GM18526 (cell line): ENCODE results near the gene NCS1.

Experiments
- POLR2A ChIP-seq: IDR thresholded peaks from 3 replicates; pipeline ENCODE4 v1.6.1; 2011; ENCODE audit not compliant: insufficient read length; ENCODE audit errors: extremely low read depth

The NCS1 gene

DNA sequence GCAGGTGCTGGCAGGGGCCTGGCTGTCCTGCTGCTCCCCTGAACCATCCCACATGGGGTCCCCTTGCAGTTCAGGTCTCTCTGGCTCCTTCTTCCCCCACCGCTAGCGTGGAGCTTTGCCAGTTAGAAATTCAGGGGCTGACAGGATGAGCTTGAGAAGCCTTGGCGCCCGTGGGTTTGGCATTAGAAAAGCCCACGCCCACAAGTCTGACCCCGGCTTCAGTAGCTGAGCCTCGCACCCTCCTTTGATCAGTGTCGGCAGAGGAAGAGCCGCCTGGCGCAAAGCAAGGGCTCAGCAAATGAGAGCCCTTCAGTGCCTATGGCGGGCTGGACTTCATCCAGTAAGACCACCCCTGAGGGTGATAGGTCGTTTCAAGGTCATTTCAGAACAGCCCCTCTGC is 30.1 kb upstream of the NCS1 start:
- no peak for TF ChIP-seq POLR2A

DNA sequence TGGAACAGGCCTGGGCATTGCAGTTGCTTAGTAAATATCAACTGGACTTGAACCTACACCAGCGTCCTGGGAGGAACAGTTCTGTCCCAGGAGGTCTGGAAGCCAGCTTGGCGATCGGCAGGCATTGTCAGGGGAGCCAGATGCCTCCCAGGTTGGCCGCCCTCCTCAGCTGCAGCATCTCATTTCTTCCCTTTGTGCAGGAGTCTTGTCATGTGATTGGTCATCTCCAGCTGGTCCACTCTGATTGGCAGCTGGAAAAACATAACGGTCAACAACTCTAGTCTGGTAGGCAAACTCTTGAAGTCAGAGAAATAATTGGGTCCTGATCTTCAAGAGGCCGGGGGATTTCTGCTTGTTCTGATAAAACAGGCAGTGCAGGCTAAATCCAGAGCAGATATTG is 29.6 kb upstream of the NCS1 start:
- TF ChIP-seq POLR2A, result no peak

DNA sequence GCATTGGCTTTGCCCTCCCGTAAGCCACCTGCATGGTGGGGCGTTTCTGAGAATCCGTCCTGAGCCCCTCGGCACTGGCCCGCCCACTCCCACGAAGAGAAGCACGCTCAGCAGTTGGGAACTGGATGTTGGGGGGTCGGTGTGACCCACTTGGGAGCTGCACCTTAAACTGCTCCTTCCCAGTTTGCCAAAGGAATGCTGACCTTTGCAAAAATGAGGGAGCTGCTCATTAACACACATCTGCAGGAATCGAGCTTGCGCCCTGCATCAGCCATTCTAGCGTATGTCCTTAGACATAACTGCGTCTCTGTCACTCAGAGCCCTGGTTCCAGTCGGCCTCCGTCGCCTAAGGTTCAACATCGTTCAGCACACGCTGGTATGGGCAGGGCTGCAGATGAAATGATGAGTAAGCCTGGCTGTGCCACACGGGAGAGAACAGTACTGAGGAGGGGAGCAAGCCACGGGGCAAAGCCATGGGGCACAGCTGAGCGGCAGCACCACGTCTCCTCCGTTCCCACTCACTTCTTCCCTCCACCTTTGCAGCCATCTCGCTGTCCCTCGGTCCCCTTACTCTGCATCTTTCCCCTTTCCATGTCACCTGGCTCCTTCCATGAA is 28.8 kb upstream of the NCS1 start:
- TF ChIP-seq POLR2A, result no peak

DNA sequence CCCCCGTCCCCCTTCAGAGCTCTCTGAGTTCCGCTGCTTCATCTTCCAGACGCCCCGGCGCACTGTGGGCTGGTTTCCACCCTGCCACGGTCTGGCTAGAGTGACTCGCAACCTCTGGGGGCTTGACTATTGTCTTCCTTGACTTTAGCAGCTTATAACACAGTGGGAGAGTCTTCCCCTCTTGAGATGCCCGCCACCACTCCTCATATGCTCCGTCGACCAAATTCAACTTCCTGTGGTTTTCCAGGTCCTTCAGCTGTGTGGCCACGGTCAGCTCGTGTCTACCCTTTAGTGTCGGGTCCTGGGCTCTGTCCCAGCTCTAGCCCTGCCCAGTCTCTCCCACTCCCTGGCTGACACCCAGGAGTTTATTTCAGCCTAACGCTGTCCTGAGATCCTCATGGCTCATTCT is 28.2 kb upstream of the NCS1 start:
- TF ChIP-seq POLR2A, result no peak

DNA sequence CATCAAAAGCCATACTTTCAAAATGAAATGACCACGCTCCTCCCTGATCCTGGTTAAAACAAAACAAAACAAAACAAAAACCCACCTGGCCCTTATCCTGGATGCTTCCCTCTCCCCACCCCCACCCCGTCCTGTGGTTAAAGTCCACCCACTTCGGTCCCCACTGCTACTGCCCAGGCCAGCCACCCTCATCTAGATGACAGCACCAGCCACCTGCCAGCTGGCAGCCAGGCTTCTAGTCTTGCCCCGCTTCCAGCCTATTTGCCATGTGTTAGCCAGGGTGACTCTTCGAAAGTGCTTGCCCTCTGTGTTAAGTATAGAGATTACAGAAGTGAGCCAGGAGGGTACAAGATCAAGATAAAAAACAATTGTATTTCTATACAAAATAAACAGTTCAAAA is 27.5 kb upstream of the NCS1 start:
- no peak for TF ChIP-seq POLR2A

DNA sequence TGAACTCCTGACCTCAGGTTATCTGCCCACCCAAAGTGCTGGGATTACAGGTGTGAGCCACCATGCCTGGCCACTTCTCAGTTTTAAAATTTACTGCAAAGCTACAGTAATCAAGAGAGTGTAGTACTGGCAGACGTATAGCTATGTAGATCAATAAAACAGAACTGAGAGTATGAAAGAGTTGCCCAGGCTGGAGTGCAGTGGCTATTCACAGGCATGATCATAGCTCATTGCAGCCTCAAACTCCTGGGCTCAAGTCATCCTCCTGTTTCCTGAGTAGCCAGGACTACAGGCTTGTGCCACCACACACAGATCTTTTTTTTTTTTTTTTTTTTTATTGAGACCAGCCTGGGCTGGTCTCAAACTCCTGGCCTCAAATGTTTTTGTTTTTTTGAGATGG is 26.5 kb upstream of the NCS1 start:
- no peak for TF ChIP-seq POLR2A

DNA sequence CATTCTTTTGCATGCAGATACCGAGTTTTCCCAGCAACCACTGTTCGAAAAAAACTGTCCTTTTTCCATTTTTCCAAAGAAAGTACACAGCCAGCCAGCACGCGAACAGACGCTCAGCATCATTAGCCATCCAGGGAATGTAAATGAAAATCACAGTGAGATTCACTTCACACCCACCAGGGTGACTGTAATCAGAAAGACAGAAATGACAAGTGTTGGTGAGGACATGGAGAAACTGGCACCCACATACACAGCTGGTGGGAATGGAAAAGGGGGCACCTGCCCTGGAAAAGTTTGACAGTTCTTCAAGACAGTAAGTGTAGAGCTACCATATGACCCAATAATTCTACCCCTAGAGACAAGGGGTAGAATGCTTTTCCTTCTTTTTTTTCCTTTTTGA is 25.0 kb upstream of the NCS1 start:
- TF ChIP-seq POLR2A, result no peak

DNA sequence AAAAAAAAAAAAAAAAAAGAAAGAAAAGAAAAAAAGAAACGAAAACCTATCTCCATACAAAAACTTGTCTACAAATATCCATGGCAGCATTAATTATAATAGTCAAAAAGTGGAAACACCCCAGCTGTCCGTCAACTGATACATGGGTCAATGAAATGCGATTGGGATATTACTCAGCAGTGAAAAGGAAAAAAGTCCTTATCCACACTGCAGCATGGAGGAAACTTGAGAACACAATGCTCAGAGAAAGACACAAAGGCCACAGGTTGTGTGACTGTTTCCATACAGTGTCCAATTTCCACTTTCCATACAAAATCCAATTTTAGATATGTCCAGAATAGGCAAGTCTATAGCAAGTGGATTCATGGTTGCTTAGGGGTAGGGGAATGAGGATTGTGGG is 24.3 kb upstream of the NCS1 start:
- TF ChIP-seq POLR2A, result no peak

DNA sequence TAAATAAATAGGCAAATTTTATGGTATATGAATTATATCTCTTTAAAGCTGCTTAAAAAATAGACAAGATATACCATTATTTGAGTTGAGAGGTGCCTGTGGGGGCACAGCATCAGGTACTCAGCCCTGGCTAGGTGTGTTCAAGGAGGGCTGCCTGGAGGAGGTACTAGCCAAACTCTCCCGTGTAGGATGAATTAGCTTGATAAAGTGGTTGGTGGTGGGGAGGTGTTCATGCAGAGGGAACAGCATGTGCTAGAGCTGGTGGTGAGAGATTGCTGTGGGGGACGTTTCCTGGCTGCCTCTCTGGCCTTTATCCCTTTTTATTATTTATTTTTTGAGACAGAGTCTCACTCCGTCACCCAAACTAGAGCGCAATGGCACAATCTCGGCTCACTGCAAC is 23.2 kb upstream of the NCS1 start:
- no peak for TF ChIP-seq POLR2A

DNA sequence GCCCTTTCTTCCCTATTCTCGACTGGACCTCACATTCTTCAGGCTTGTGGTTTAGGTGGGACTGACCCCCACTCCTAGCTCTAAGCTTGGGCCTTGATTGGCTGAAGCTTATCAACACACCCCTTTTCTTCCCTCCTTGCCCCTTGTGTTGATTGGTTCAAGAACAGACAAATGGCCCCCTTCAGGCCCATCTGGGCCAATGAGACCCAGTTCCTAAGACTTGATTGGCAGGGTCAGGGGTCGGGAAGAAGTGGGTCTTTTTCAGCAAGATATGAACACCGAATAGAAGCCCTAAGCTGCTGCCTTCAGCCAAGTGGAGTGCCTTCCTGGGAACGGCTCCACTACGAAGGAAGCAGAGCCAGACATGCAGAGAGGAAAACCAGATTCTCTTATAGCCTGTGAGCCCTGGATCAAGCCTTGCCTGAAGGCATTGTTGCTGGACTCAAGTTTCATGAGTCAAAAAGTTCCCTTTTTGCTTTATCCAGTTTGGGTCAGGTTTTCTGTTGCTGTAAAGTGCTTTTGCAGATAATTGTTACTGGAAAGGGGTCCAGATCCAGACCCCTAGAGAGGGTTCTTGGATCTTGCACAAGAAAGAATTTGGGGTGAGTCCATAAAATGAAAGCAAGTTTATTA is 22.4 kb upstream of the NCS1 start:
- TF ChIP-seq POLR2A, result no peak

DNA sequence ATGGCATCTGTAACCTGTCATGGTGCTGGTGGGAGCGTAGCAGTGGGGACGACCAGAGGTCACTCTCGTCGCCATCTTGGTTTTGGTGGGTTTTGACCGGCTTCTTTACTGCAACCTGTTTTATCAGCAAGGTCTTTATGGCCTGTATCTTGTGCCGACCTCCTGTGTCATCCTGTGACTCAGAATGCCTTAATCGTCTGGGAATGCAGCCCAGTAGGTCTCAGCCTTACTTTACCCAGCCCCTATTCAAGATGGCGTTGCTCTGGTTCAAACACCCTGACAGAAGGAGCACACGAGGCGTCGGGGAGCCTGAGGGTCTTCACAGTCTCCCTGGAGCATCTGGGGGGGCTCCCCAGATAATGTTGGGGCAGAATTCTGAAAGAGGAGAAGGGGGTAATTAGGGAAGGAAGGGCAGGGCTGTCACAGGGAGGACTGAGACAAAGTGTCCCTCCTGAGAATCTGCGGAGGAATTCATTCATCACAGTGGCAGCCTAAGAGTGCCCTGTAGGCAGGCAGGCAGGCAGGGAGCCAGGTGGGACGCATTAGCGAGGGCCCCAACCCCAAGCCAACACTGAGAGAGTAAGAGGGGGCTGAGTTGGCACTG is 21.3 kb upstream of the NCS1 start:
- TF ChIP-seq POLR2A, result no peak

DNA sequence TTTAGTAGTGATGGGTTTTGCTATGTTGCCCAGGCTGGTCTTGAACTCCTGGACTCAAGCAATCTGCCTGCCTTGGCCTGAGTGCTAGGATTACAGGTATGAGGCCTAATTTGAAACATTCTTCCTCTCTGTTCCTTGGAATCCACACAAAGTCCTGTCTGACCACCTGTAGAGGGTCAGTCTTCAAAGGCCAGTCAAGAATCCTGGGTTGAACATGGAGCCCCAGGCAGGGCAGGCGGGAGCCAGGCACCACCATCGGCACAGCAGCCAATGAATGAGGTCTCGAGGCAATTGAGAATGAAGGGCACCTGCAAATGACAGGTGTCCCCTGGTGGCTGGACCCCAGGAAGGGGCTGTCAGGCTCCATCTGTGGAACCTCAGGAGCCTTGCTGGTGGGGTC is 17.4 kb upstream of the NCS1 start:
- TF ChIP-seq POLR2A, result no peak

DNA sequence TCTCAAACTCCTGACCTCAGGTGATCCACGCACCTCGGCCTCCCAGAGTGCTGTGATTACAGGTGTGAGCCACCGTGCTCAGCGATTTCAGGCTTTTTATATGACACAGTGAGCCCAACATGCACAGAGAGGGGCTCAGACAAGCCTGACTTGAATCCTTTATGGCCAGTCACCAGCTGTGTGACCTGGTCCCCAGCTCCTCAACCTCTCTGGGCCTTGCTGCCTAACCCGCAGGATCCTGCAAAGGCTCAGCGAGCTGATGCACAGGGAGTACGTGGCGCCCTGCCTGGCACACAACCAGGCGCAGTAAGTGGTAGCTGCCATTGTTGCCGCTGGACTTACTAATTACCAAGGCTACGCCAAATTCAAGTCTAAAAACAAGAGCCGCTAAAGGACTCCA is 16.6 kb upstream of the NCS1 start:
- TF ChIP-seq POLR2A, result no peak

DNA sequence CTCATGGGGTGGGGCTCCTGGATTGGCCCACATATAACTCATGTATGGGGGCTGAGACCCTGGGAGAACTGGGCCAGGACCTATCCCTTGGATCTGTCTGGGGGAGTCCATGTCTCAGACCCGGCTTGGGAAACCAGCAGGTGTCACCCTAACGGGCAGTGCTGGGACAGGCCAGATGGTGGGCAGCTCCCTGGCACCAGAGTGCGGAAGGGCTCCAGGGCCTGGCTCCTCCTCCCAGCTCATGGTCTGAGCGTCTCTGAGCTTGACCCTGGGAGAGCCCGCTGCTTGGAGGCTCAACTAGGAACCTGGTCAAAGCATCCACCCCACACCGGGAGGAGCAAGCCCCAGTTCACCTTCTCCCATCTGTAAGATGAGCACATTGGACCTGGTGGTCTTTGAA is 15.5 kb upstream of the NCS1 start:
- no peak for TF ChIP-seq POLR2A

DNA sequence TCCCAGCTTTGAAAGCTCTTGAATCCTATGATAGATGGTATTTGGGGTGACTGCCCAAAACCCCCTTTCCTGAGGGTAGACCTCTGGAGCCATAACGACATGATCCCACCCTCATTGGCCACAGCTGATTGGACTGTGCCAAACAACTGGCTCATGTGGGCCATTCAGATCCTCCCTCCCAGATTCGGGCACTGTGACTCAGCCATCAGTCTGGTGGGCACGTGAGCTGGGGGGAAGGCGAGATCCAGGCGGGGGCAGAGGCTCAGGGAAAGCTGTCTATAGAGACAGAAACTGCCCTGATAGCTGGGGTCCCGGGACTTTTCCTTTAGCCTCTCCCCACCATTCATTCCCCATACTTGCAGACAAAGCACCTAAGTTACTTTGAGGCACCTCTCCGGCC is 15.1 kb upstream of the NCS1 start:
- no peak for TF ChIP-seq POLR2A

DNA sequence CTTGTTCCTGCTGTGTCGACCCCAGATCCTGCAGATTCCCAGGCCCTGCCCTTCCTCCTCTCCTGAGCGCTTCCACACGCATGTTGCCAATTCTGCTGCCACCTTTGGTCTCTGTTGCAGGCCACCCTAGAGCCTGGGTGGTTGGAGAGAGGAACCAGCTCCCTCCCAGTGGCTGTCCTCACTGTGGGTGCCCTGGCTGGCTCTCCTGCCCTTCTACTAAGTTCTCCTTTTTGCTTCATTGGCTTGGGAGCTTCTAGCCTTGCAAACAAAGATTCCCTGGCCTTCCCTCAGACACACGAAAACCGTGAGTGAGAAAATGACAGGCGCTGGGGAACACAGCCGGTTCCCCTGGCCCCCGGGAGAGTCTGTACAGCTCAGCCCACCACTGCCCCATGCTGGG is 14.2 kb upstream of the NCS1 start:
- TF ChIP-seq POLR2A, result no peak

DNA sequence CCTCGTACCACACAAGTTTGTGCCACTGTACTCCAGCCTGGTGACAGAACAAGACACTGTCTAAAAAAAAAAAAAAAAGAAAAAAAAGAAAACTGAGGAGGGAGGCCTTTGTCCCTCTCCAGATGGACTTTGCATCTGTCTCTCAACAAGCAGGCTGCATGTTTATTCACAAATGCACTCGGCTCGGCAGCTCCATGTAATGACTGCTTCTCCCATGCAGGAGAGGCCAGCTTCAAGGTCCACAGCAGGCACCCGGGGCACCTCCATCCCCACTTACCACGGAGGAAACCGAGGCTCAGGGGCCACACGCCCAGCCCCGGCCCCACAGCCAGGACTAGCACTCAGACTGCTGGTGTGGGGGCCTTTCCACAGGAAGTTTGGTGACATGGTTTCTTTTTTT is 13.1 kb upstream of the NCS1 start:
- TF ChIP-seq POLR2A, result no peak
